ENCODE data around the gene NR0B2. TPM values are rescaled to one million over a fixed set of nuclear protein-coding genes. Genes with fewer than 3 reads are reported as not detected.
"Not testable (repeated sequence)": the region's sequence is repeated elsewhere in the genome, so short reads cannot be mapped to it uniquely, and the experiment has no call there.

NR0B2 gene
- total RNA-seq, 2 donors from 2014 or later = not detected

GRCh38 chr1:26889551-26890466, 24.0 kb downstream of the NR0B2 start, which contains the start of gene GPN2:
TSS of gene GPN2 (minus strand) at chr1:26890283. CDS start at chr1:26890096, 187 bp downstream.
- Histone ChIP-seq H3K4me3 (peak within 1 kb of the TSS; percentile 84), H3K27ac (peak within 1 kb of the TSS; percentile 87 to 88), H3K27me3 (replicated peaks; ENCODE audit: insufficient read depth) (no peaks in the 10 kb centered on the region), H3K9me3 (no peaks in the 10 kb centered on the region), H3K36me3 (peaks cover 48% of the 10 kb centered on the region), H3K4me1 (ENCODE audit: control insufficient read depth in 1 of 2, low read depth in 2 of 2) (peaks cover 14 to 18% of the 10 kb centered on the region in 2 donors)
- ATAC-seq (ENCODE audit: insufficient number of reproducible peaks, low FRiP score, low read depth) (peak; percentile 41), DNase-seq (ENCODE audit: low spot score) (peak; percentile 21)
- TF ChIP-seq, protein P1, sequence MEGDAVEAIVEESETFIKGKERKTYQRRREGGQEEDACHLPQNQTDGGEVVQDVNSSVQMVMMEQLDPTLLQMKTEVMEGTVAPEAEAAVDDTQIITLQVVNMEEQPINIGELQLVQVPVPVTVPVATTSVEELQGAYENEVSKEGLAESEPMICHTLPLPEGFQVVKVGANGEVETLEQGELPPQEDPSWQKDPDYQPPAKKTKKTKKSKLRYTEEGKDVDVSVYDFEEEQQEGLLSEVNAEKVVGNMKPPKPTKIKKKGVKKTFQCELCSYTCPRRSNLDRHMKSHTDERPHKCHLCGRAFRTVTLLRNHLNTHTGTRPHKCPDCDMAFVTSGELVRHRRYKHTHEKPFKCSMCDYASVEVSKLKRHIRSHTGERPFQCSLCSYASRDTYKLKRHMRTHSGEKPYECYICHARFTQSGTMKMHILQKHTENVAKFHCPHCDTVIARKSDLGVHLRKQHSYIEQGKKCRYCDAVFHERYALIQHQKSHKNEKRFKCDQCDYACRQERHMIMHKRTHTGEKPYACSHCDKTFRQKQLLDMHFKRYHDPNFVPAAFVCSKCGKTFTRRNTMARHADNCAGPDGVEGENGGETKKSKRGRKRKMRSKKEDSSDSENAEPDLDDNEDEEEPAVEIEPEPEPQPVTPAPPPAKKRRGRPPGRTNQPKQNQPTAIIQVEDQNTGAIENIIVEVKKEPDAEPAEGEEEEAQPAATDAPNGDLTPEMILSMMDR (IDR thresholded peaks at IDR 0.05) = no peak

- H3K4me3 ChIP-seq = no peak overlapping the region
- DNase-seq (ENCODE audit: low spot score) = no peak
- no peak for ATAC-seq (ENCODE audit: insufficient number of reproducible peaks, low FRiP score, low read depth)
- no peaks in the 10 kb centered on the region for H3K27me3 ChIP-seq (replicated peaks; ENCODE audit: insufficient read depth)
- H3K36me3 ChIP-seq = peaks cover 58% of the 10 kb centered on the region
- peaks cover 14 to 18% of the 10 kb centered on the region in 2 donors for H3K4me1 ChIP-seq (ENCODE audit: control insufficient read depth in 1 of 2, low read depth in 2 of 2)
- no peaks in the 10 kb centered on the region for H3K9me3 ChIP-seq
- no peak overlapping the region for H3K27ac ChIP-seq
- TF ChIP-seq, protein P1 (IDR thresholded peaks at IDR 0.05) = no peak
Measured at GRCh38 chr1:26888231-26888630, 25.5 kb downstream of the NR0B2 start.

DNA sequence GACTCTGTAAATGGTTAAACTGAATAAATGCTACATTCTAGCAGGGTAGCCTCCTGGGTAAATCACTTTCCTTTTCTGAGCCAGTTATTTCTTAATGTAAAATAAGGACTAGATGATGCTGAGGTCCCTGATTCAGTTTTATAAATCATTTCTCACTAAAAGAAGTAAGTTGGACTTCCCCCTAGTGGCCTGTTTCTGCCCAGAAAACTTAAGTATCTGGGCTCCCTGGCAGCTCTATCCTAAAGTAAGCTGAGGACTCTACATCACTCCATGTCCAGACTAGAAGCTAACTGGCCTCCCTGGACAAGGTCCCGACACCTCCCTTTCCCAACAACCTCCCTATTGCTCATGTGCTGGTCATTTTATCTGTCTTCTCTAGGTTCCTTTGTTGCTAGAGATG, 26.6 kb downstream of the NR0B2 start:
- Histone ChIP-seq H3K36me3 (peaks cover 59% of the 10 kb centered on the region), H3K9me3 (no peaks in the 10 kb centered on the region)
- TF ChIP-seq, protein P1 (IDR thresholded peaks at IDR 0.05) = peak; percentile 22

DNA sequence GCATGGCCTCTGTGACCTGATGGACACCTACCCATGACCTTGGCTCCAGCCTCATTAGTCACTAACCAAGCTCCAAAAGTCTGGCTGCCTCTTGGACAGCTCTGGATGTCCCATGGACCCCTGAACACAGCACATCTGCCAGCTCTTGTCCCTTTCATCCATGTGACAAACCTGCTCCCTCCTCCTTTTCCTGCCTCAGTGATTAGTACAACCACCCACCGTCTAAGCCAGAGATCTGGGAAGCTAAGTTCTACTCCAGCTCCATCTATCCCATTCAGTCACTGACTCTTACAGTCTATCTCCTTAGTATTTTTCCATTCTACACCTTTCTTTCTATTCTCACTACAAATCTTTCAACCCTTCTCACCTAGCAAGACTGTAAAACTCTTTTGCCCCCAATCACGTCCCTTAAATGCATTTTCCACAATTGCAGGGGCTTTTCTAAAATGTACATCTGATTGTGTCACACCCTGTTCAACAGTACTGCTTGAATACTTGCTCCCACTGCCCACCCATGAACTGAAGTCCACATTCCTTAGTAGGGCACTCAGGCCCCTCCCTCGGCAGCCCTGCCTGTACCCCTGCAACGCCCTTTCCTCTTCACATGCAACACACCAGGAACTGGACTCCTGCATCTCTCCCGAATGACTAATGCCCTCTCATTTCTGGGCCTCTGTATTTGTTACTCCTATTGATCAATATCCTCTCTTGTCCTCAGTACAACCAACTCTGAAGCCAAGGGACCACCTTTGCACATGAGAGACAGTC, 30.9 kb downstream of the NR0B2 start:
- DNase-seq (ENCODE audit: low spot score) (no peak), ATAC-seq (ENCODE audit: insufficient number of reproducible peaks, low FRiP score, low read depth) (no peak)
- H3K27me3 ChIP-seq (replicated peaks; ENCODE audit: insufficient read depth) = no peaks in the 10 kb centered on the region
- no peak overlapping the region for H3K4me3 ChIP-seq
- H3K9me3 ChIP-seq = no peaks in the 10 kb centered on the region
- TF ChIP-seq, protein P1 (IDR thresholded peaks at IDR 0.05) = no peak
- H3K27ac ChIP-seq = no peak overlapping the region
- H3K4me1 ChIP-seq (ENCODE audit: control insufficient read depth in 1 of 2, low read depth in 2 of 2) = peaks cover 0 to under 1% of the 10 kb centered on the region in 2 donors
- H3K36me3 ChIP-seq = peaks cover 79% of the 10 kb centered on the region

More for the DNA sequence above, 26.6 kb downstream of the NR0B2 start:
- Histone ChIP-seq H3K27me3 (replicated peaks; ENCODE audit: insufficient read depth) (no peaks in the 10 kb centered on the region), H3K4me3 (no peak overlapping the region), H3K4me1 (ENCODE audit: control insufficient read depth in 1 of 2, low read depth in 2 of 2) (peaks cover 14 to 18% of the 10 kb centered on the region in 2 donors), H3K27ac (no peak overlapping the region)
- ATAC-seq (ENCODE audit: insufficient number of reproducible peaks, low FRiP score, low read depth) (no peak), DNase-seq (ENCODE audit: low spot score) (no peak)

DNA sequence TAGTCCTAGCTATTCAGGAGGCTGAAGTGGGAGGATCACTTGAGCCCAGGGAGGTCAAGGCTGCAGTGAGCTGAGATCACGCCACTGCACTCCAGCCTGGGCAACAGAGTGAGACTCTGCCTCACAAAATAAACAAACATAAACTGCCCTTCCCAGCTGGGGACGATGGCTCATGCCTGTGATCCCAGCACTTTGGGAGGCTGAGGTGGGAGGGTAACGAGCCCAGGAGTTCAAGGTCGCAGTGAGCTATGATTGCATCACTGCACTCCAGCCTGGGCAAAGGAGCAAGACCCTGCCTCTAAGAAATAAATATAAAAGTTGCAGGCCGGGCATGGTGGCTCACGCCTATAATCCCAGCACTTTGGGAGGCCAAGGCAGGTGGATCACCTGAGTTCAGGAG, 32.2 kb downstream of the NR0B2 start:
- not testable (repeated sequence) for H3K27me3 ChIP-seq (replicated peaks; ENCODE audit: insufficient read depth); H3K4me1 ChIP-seq (ENCODE audit: control insufficient read depth in 1 of 2, low read depth in 2 of 2)
- H3K36me3 ChIP-seq = peaks cover 75% of the 10 kb centered on the region

More for the DNA sequence above, 32.2 kb downstream of the NR0B2 start:
- H3K9me3 ChIP-seq; ATAC-seq (ENCODE audit: insufficient number of reproducible peaks, low FRiP score, low read depth); DNase-seq (ENCODE audit: low spot score); H3K4me3 ChIP-seq; H3K27ac ChIP-seq: not testable (repeated sequence)

All from thoracic aorta (tissue), 2 donors.